Measurements from ENCODE around the gene SLC22A13. TPM values are rescaled to one million over a fixed set of nuclear protein-coding genes. Genes with fewer than 3 reads are reported as not detected.

The SLC22A13 gene
- total and polyA plus RNA-seq, 9 of the 15 experiments (the other 6 are each of a cell fraction or from before 2014, with no cell fraction given): 0.09 to 0.49 (median 0.17) TPM; not detected in 3

GRCh38 chr3:38226273-38226672 lies 39.3 kb upstream of the SLC22A13 start:
- 92% methylated on average over 2 of the region's 2 CpGs for WGBS (ENCODE audit: insufficient coverage, low coverage, missing lambda C conversion rate)
- H3K36me3 ChIP-seq (ENCODE audit: control insufficient read depth, insufficient read depth, low read length): peaks cover 85% of the 10 kb centered on the region
- TF ChIP-seq ZNF280B (CRISPR knock-in tag; IDR thresholded peaks at IDR 0.05) (no peak), ZNF311 (CRISPR knock-in tag; IDR thresholded peaks at IDR 0.05) (no peak), ZNF785 (CRISPR knock-in tag; IDR thresholded peaks at IDR 0.05) (no peak), ZNF175 (CRISPR knock-in tag; IDR thresholded peaks at IDR 0.05; ENCODE audit: low read depth) (no peak), ILK (tag; IDR thresholded peaks at IDR 0.05; ENCODE audit: borderline replicate concordance, low read depth) (no peak), ZNF347 (CRISPR knock-in tag; IDR thresholded peaks at IDR 0.05; ENCODE audit: low read depth) (no peak), L3MBTL2 (IDR thresholded peaks at IDR 0.05) (no peak), NUFIP1 (IDR thresholded peaks at IDR 0.05; ENCODE audit: partially characterized antibody) (no peak), ZFPM2 (CRISPR knock-in tag; IDR thresholded peaks at IDR 0.05) (no peak), TAF9B (IDR thresholded peaks at IDR 0.05; ENCODE audit: partially characterized antibody) (no peak), PHF21A (IDR thresholded peaks at IDR 0.05; ENCODE audit: borderline replicate concordance, low read depth) (no peak), HNRNPK (IDR thresholded peaks at IDR 0.05; ENCODE audit: low read depth, low read length, poor library complexity, severe bottlenecking) (no peak), HBP1 (CRISPR knock-in tag; IDR thresholded peaks at IDR 0.05) (no peak), EGR1 (conservative IDR thresholded peaks at IDR 0.05) (no peak), BDP1 (IDR thresholded peaks at IDR 0.05; ENCODE audit: insufficient read depth, insufficient read length) (no peak), MXI1 (IDR thresholded peaks at IDR 0.05; ENCODE audit: low read depth, low read length) (no peak), ZNF41 (CRISPR knock-in tag; conservative IDR thresholded peaks at IDR 0.05) (no peak), ZHX1 (conservative IDR thresholded peaks at IDR 0.05; ENCODE audit: low read length) (no peak)

More at GRCh38 chr3:38226273-38226672, 39.3 kb upstream of the SLC22A13 start:
- Histone ChIP-seq H3K4me1 (replicated peaks in 1 of 2; ENCODE audit: control insufficient read depth in 2 of 2, insufficient read depth in 2 of 2, low read length in 2 of 2) (peaks cover 4 to 8% of the 10 kb centered on the region in 2 experiments; a peak in 4 of 5 replicates), H3K4me2 (ENCODE audit: insufficient read depth, low read length) (no peak overlapping the region), H4K20me1 (replicated peaks; ENCODE audit: control insufficient read depth, insufficient read depth, low read length) (peaks cover 5% of the 10 kb centered on the region), H3K27me3 (ENCODE audit: control insufficient read depth in 2 of 2, insufficient read depth in 2 of 2, low read length in 2 of 2) (no peaks in the 10 kb centered on the region), H3K9me1 (ENCODE audit: control insufficient read depth, insufficient read depth, low read length) (peaks cover 2% of the 10 kb centered on the region), H3K9ac (ENCODE audit: insufficient read depth in 1 of 2, low read depth in 2 of 2, low read length in 2 of 2) (no peak overlapping the region), H3K27ac (ENCODE audit: extremely low read depth, low read depth, low read length) (no peak overlapping the region), H3K9me3 (replicated peaks; ENCODE audit: control insufficient read depth, insufficient read depth, low read depth, low read length) (no peaks in the 10 kb centered on the region), H2AFZ (ENCODE audit: low read depth, low read length) (no peak overlapping the region), H3K4me3 (no peak overlapping the region), H3K79me2 (ENCODE audit: control insufficient read depth, insufficient read depth, low read length) (0 out of 3 replicates have a peak, but pooled peaks cover 2% of the 10 kb centered on the region)
- ChIA-PET POLR2A (interaction anchor here (0.6 to 2.3 kb wide), 4 partner anchors 11 to 779 kb away, joined by 3 to 5 read pairs (median 4); no protein-coding TSS in a partner anchor), CTCF (ENCODE audit: low intra/inter-chr PET ratio) (no interaction called here)
- DNase-seq (ENCODE audit: extremely low read depth in 1 of 4, low spot score in 3 of 4) (no peak), ATAC-seq (no peak), FAIRE-seq (no peak)
- intact Hi-C loops (cut with micrococcal nuclease) (loop anchor here (10.0 kb wide), 1 partner anchor 91 kb away; the partner anchor contains the start of genes ACAA1 and MYD88), in situ Hi-C loops (cut with MboI) (no loop called here)
- BruUV-seq (replicated peaks): no TSS peak

Measured in K562 (cell line).